Measurements from ENCODE around the gene MTMR10.

DNA sequence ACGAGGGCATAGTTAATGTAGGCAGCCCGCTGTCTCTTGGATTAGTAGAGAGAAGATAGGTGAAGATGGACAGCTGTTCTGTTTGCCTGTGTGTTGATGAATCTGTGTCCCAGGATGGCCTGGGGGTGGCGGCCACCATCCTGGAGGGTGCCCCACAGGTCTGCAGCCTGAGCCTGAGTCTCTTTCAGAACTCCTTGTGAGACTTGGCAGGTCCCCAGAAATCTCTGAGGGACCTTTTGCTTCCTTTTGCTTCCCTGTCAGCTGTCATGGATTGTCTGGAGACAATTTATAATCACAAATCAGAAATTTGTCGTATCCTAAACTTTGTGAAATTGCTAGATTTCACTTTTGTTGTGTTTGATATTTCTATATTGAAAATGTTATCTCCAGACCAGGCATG, 70.3 kb downstream of the MTMR10 start:
- TF ChIP-seq, protein P1, sequence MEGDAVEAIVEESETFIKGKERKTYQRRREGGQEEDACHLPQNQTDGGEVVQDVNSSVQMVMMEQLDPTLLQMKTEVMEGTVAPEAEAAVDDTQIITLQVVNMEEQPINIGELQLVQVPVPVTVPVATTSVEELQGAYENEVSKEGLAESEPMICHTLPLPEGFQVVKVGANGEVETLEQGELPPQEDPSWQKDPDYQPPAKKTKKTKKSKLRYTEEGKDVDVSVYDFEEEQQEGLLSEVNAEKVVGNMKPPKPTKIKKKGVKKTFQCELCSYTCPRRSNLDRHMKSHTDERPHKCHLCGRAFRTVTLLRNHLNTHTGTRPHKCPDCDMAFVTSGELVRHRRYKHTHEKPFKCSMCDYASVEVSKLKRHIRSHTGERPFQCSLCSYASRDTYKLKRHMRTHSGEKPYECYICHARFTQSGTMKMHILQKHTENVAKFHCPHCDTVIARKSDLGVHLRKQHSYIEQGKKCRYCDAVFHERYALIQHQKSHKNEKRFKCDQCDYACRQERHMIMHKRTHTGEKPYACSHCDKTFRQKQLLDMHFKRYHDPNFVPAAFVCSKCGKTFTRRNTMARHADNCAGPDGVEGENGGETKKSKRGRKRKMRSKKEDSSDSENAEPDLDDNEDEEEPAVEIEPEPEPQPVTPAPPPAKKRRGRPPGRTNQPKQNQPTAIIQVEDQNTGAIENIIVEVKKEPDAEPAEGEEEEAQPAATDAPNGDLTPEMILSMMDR (conservative IDR thresholded peaks at IDR 0.05; ENCODE audit: low read depth, low read length): no peak
- TF ChIP-seq EZH2 (IDR thresholded peaks at IDR 0.05; ENCODE audit: borderline replicate concordance, low read depth, low read length, poor library complexity, severe bottlenecking): no peak

All from A673 (cell line).